PC-9 (cell line): ENCODE measurements around the gene RAET1L.

Experiments used
- CTCF ChIP-seq: fragments of 200-600 bp; sonication (generic); conservative IDR thresholded peaks from 2 replicates; pipeline ENCODE4 v1.6.1; 2017; ENCODE audit warnings: mixed run types, antibody characterized with exemption, mild to moderate bottlenecking, moderate library complexity
- EZH2 ChIP-seq: fragments of 200-600 bp; sonication (generic); IDR thresholded peaks from 2 replicates; pipeline ENCODE4 v1.8.0; 2017; ENCODE audit warnings: antibody characterized with exemption, low read depth

- TF ChIP-seq CTCF = no peak
- no peak for TF ChIP-seq EZH2
Observed at GRCh38 chr6:150029749-150030148, 4.4 kb upstream of the RAET1L start.
